ENCODE measurements around the gene RPRD2. TPM values are rescaled to one million over a fixed set of nuclear protein-coding genes. Genes with fewer than 3 reads are reported as not detected.

Gene RPRD2
- polyA plus RNA-seq, 1 donor (not counting 4 experiments of a cell fraction or from before 2014, with no cell fraction given): 9.1 TPM

DNA sequence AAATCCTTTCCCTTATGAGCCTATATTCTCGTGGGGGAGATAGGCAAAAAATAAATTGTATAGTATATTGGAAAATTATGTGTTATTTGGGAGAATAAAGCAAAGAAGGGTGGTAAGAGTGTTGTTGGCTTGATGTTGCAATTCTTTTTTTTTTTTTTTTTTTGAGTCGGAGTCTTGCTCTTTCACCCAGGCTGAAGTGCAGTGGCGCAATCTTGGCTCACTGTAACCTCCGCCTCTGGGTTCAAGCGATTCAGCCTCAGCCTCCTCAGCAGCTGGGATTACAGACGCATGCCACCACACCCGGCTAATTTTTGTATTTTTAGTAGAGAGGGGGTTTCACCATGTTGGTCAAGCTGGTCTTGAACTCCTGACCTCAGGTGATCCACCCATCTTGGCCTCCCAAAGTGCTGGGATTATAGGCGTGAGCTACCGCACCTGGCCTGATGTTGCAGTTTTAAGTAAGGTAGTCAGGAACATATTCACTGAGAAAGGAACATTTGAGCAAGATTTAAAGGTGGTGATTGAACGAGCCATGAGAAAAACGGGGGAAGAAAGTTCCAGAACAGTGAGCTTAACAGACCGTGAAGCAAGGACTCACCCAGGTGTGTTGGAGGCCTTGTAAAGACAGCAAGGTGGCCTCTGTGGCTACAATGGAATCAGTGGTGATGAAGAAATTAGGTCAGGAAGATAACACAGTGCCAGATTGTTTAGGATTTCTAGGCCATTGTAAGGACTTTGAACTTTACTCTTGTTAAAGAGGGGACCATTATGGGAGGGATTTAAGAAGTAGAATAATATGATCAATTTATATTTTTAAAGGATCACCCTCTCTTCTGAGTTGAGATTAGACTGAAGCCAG is 45.8 kb downstream of the RPRD2 start:
- H3K4me3 ChIP-seq (ENCODE audit: control insufficient read depth in 2 of 3, extremely low read depth in 1 of 3, insufficient read depth in 2 of 3, low read depth in 1 of 3, low read length in 3 of 3): no peak overlapping the region
- H3K9me3 ChIP-seq (ENCODE audit: control insufficient read depth, low read depth, low read length): no peaks in the 10 kb centered on the region
- no peak overlapping the region for H3K9ac ChIP-seq (ENCODE audit: control insufficient read depth, extremely low read depth, insufficient read depth, low read length)
- no peaks in the 10 kb centered on the region for H4K20me1 ChIP-seq (ENCODE audit: control insufficient read depth, extremely low read depth, insufficient read depth, low read length)
- H3K27me3 ChIP-seq (ENCODE audit: control insufficient read depth, extremely low read depth, insufficient read depth, low read length): no peaks in the 10 kb centered on the region
- TF ChIP-seq, protein P1, sequence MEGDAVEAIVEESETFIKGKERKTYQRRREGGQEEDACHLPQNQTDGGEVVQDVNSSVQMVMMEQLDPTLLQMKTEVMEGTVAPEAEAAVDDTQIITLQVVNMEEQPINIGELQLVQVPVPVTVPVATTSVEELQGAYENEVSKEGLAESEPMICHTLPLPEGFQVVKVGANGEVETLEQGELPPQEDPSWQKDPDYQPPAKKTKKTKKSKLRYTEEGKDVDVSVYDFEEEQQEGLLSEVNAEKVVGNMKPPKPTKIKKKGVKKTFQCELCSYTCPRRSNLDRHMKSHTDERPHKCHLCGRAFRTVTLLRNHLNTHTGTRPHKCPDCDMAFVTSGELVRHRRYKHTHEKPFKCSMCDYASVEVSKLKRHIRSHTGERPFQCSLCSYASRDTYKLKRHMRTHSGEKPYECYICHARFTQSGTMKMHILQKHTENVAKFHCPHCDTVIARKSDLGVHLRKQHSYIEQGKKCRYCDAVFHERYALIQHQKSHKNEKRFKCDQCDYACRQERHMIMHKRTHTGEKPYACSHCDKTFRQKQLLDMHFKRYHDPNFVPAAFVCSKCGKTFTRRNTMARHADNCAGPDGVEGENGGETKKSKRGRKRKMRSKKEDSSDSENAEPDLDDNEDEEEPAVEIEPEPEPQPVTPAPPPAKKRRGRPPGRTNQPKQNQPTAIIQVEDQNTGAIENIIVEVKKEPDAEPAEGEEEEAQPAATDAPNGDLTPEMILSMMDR (optimal IDR thresholded peaks at IDR 0.05 in 1 of 3, IDR thresholded peaks at IDR 0.05 in 1 of 3, conservative IDR thresholded peaks at IDR 0.05 in 1 of 3; ENCODE audit: extremely low read depth in 1 of 3, insufficient read depth in 2 of 3, low read length in 3 of 3): no peak
- no peak for TF ChIP-seq EZH2 (IDR thresholded peaks at IDR 0.05; ENCODE audit: low read length)
- no peak overlapping the region for H2AFZ ChIP-seq (ENCODE audit: control insufficient read depth, low read length)
- H3K79me2 ChIP-seq (ENCODE audit: control insufficient read depth, insufficient read depth, low read length): peaks cover 38% of the 10 kb centered on the region
- no peaks in the 10 kb centered on the region for H3K4me1 ChIP-seq (ENCODE audit: control insufficient read depth, extremely low read depth, insufficient read depth, low read length)
- DNase-seq (ENCODE audit: low read depth, low spot score) (no peak), FAIRE-seq (no peak)
- no peak overlapping the region for H3K27ac ChIP-seq (ENCODE audit: control insufficient read depth, insufficient read depth, low read length)
- no peaks in the 10 kb centered on the region for H3K9me1 ChIP-seq (ENCODE audit: control insufficient read depth, extremely low read depth, insufficient read depth, low read length)
- no peaks in the 10 kb centered on the region for H3K36me3 ChIP-seq (ENCODE audit: control insufficient read depth in 2 of 2, extremely low read depth in 1 of 2, insufficient read depth in 2 of 2, low read length in 2 of 2)
- no peak overlapping the region for H3K4me2 ChIP-seq (ENCODE audit: control insufficient read depth, extremely low read depth, insufficient read depth, low read depth, low read length)
- dilution Hi-C loops (cut with MboI; ENCODE audit: extremely low pct_ligation_motif_present, low sequenced_read_pairs): no loop called here

DNA sequence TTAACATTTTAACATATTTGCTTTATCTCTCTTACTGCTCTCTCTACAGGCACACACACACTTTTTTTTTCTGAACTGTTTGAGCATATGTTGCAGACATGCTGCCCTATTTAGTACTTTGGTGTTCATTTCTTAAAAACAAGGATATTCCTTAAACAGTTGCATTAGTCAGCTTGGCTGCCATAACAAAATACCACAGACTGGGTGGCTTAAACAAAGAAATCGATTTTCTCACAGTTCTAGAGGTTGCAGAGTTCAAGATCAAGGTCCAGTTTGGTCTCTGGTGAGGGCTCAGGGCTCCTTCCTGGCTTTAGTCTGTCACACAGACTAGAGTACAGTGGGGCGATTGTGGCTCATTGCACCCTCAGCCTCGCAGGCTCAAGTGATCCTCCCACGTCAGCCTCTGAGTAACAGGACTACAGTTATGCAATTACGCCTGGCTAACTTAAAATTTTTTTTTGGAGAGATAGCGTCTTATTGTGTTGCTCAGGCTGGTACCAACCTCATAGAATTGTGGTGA is 46.7 kb downstream of the RPRD2 start:
- Histone ChIP-seq H4K20me1 (ENCODE audit: control insufficient read depth, extremely low read depth, insufficient read depth, low read length) (no peaks in the 10 kb centered on the region), H3K27ac (ENCODE audit: control insufficient read depth, insufficient read depth, low read length) (no peak overlapping the region), H3K9ac (ENCODE audit: control insufficient read depth, extremely low read depth, insufficient read depth, low read length) (no peak overlapping the region), H2AFZ (ENCODE audit: control insufficient read depth, low read length) (no peak overlapping the region), H3K4me2 (ENCODE audit: control insufficient read depth, extremely low read depth, insufficient read depth, low read depth, low read length) (no peak overlapping the region), H3K9me3 (ENCODE audit: control insufficient read depth, low read depth, low read length) (no peaks in the 10 kb centered on the region), H3K79me2 (ENCODE audit: control insufficient read depth, insufficient read depth, low read length) (peaks cover 36% of the 10 kb centered on the region), H3K36me3 (ENCODE audit: control insufficient read depth in 2 of 2, extremely low read depth in 1 of 2, insufficient read depth in 2 of 2, low read length in 2 of 2) (no peaks in the 10 kb centered on the region), H3K4me3 (ENCODE audit: control insufficient read depth in 2 of 3, extremely low read depth in 1 of 3, insufficient read depth in 2 of 3, low read depth in 1 of 3, low read length in 3 of 3) (no peak overlapping the region), H3K4me1 (ENCODE audit: control insufficient read depth, extremely low read depth, insufficient read depth, low read length) (no peaks in the 10 kb centered on the region), H3K27me3 (ENCODE audit: control insufficient read depth, extremely low read depth, insufficient read depth, low read length) (no peaks in the 10 kb centered on the region), H3K9me1 (ENCODE audit: control insufficient read depth, extremely low read depth, insufficient read depth, low read length) (no peaks in the 10 kb centered on the region)
- TF ChIP-seq, protein P1 (optimal IDR thresholded peaks at IDR 0.05 in 1 of 3, IDR thresholded peaks at IDR 0.05 in 1 of 3, conservative IDR thresholded peaks at IDR 0.05 in 1 of 3; ENCODE audit: extremely low read depth in 1 of 3, insufficient read depth in 2 of 3, low read length in 3 of 3): no peak
- TF ChIP-seq EZH2 (IDR thresholded peaks at IDR 0.05; ENCODE audit: low read length): no peak
- DNase-seq (ENCODE audit: low read depth, low spot score): no peak
- no peak for FAIRE-seq
- dilution Hi-C loops (cut with MboI; ENCODE audit: extremely low pct_ligation_motif_present, low sequenced_read_pairs): no loop called here

Measured in keratinocyte (primary cell).